IPS-20b (cell line): Measurements from ENCODE around the gene HPGD.
A peak's percentile ranks its signal among the peaks of the same experiment; 100 is the strongest.

ENCODE experiments used
- H3K27ac ChIP-seq: one replicate; pipeline ENCODE4 v1.5.1; 2013; ENCODE audit warnings: low read length
- H3K27me3 ChIP-seq: 2 replicates; pipeline ENCODE4 v1.6.1; 2013; ENCODE audit warnings: mild to moderate bottlenecking, low read length, inconsistent platforms; ENCODE audit not compliant: insufficient read depth
- H3K36me3 ChIP-seq: 2 replicates; pipeline ENCODE4 v1.6.1; 2013; ENCODE audit warnings: low read depth, mild to moderate bottlenecking, inconsistent platforms, low read length, moderate library complexity; ENCODE audit not compliant: insufficient read depth
- H3K4me1 ChIP-seq: 2 replicates; pipeline ENCODE4 v1.6.1; 2013; ENCODE audit warnings: mild to moderate bottlenecking, control low read depth, inconsistent platforms, low read length, moderate library complexity; ENCODE audit not compliant: insufficient read depth
- H3K4me3 ChIP-seq: 2 replicates; pipeline ENCODE4 v1.5.1; 2013; ENCODE audit warnings: mild to moderate bottlenecking, low read length, inconsistent platforms
- H3K9ac ChIP-seq: 2 replicates; pipeline ENCODE4 v1.6.1; 2013; ENCODE audit warnings: low read depth, mild to moderate bottlenecking, inconsistent platforms, low read length, moderate library complexity
- H3K9me3 ChIP-seq: 2 replicates; pipeline ENCODE4 v1.6.1; 2013; ENCODE audit warnings: mild to moderate bottlenecking, low read depth, low read length, inconsistent platforms; ENCODE audit not compliant: insufficient read depth

Gene HPGD

DNA sequence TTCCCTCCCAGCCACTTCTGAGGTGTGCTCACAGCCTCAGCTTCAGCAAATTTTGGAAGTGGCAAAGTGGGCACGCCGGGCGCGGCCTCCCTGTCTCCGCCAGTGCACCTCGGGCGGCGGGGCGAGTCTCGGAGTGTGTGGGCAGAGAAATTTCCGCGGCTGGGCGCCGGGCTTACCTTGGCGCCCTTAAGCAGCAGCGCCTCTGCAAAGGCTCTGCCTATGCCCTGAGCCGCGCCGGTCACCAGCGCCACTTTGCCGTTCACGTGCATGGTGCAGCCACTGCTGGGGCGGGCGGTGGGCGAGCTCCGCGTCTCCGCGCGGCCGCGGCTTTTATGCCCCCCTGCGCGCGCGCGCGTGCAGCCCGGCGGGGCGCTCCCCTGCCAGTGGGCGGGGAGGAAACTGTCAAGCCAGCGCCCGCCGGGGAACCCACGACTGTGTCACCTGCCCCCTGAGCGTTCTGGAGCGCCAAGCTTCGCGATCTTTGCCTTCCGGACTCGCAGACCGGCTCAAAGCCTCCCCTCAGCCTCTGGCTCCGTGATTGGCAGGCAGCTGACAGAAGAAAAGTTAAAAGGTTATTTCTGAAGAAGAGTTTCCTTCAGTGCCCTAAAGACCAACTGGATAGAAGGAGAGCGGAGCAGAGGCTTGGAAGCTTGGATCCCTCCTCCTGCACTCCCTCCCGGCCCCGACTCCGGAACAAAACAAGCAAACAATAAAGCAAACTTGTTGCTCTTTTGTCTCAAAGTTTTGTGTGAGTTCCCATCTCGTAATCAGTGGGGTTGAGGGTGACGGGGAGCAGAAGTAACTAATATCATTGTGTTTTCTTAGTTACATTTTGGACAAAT lies at the start of gene HPGD:
HPGD (minus strand) TSS at position 306 of the 842 bp plus-strand sequence; CDS start at position 269, 37 bp downstream.
- peaks cover 41% of the 10 kb centered on the region for H3K27me3 ChIP-seq
- H3K9ac ChIP-seq: peak within 1 kb of the TSS; percentile 43; the same call in 1 of the 2 replicates
- H3K9me3 ChIP-seq: no peaks in the 10 kb centered on the region
- no peak within 1 kb of the TSS for H3K27ac ChIP-seq
- no peaks in the 10 kb centered on the region for H3K36me3 ChIP-seq
- H3K4me3 ChIP-seq: peak within 1 kb of the TSS; percentile 87
- H3K4me1 ChIP-seq: peaks cover 9% of the 10 kb centered on the region

DNA sequence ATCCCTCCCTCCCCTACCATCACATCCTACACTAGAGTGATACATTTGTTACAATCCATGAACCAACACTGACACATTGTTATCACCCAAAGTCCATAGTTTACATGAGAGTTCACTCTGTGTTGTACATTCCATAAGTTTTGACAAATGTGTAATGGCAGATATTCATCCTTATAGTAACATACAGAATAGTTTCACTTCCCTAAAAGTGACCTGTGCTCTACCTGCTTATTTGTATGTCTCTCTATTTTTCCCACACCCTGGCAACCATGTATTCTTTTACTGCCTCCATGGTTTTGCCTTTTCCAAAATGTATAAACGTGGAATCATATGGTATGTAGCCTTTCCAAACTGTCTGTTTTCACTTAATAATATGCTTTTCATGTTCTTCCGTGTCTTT lies 42.2 kb upstream of the HPGD start:
- H3K27me3 ChIP-seq: no peaks in the 10 kb centered on the region
- no peaks in the 10 kb centered on the region for H3K9me3 ChIP-seq
- no peak overlapping the region for H3K27ac ChIP-seq
- H3K4me1 ChIP-seq: peaks cover 42% of the 10 kb centered on the region; the same call in 1 of the 2 replicates
- H3K36me3 ChIP-seq: no peaks in the 10 kb centered on the region
- H3K9ac ChIP-seq: no peak overlapping the region
- no peak overlapping the region for H3K4me3 ChIP-seq

DNA sequence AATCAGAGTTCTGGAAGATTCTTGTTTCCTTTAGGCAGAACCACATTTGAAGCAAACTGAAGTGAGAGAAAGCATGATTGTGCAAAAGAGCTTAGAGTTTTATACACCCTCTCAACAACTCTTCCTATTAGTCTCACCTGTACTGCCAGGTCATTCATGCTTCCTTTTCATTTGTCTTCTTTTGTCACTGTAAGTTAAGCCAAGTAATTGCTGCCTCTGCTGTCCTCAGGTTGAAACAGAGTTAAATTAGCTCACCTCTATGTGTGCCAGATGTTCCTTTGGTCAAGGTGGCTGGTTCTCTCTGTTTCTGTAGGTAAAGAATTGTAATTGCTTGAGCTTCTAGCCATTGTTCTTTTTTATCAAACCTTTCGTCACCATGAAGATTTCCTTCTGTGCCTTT lies 41.1 kb upstream of the HPGD start:
- peaks cover 38% of the 10 kb centered on the region; the same call in 1 of the 2 replicates for H3K4me1 ChIP-seq
- no peak overlapping the region for H3K4me3 ChIP-seq
- no peaks in the 10 kb centered on the region for H3K27me3 ChIP-seq
- H3K27ac ChIP-seq: no peak overlapping the region
- no peaks in the 10 kb centered on the region for H3K9me3 ChIP-seq
- no peaks in the 10 kb centered on the region for H3K36me3 ChIP-seq
- H3K9ac ChIP-seq: no peak overlapping the region

DNA sequence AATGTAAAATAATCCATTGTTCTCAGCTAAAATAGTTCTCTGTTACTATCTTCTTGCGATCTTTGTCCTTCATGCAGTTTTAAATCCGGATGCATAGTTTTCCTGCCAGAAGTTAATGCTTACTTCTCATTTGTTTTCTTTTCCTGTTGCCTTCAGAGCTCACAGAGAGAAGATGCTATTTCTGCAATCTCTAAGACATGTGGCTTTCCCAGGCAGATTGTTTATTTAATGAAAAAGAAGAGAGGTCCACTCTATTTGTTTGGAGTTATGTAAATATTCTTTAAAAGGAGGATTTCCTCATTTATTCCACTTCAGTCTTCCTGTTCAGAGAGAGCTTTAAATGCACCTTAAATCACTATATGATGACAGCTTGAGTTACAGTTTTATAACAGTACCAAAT lies 39.3 kb upstream of the HPGD start:
- H3K36me3 ChIP-seq: no peaks in the 10 kb centered on the region
- H3K27ac ChIP-seq: no peak overlapping the region
- H3K4me1 ChIP-seq: peaks cover 38% of the 10 kb centered on the region; the same call in 1 of the 2 replicates
- no peaks in the 10 kb centered on the region for H3K9me3 ChIP-seq
- peak overlapping the region; percentile 28 for H3K4me3 ChIP-seq
- no peaks in the 10 kb centered on the region for H3K27me3 ChIP-seq
- H3K9ac ChIP-seq: no peak overlapping the region

DNA sequence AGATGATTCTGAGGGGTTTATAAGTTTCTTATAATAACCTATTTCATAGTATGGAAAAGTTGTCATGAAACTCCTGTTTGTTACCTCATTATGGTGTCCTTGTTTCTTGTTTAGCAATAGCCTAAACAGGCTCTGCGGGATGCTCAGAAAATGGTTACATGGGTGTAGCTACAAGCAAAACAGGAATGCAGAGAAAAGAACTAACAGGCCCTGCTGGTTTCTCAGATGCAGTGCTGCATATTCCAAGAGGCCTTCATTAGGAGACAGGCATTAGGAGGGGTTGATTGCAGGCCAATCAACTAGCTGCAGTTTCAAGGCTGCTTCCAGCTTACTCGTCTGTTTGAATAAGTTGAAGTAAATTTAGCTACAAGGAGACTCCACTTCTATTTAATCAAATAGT lies 37.6 kb upstream of the HPGD start:
- Histone ChIP-seq H3K27ac (peak overlapping the region; percentile 58), H3K36me3 (no peaks in the 10 kb centered on the region), H3K4me1 (peaks cover 38% of the 10 kb centered on the region; the same call in 1 of the 2 replicates), H3K9me3 (no peaks in the 10 kb centered on the region), H3K9ac (no peak overlapping the region), H3K4me3 (no peak overlapping the region), H3K27me3 (no peaks in the 10 kb centered on the region)

DNA sequence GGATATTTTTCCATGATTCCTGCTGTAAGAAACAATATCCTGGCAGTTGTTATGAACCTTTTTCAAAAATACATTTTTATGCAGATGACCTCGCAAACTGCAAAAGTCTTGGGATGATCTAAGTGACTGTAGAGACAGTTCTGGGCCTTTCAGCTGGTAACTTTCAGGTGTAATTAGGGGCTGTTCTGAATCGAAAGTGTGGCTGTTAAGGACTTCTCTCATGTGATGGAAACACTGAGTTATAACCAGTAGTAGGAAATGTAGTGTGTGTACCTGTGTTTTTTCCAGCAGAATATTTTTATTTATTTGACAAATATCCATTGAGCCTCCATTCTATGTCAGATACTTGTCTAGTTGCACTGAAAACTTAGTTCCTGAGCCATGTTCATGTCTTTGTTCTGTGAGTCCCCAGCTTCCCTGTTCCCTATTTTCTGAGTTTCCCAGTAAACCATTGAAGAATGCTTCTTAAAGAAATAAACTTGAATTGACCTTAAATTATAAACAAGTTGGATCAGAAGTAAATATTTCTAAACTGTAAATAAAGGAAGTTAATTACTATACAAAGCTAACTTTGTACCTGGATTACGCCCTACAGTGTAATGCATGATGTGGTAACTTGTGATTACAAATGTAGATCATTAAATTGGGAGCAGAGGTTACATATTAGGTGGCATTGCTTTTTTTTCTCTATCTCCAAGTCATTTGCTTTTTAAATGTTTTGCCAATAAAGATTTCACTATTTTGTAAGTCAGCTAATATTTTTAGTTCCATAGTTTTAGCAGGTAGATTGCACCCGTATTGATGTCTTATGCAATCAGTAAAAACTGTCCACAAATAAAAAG lies 33.7 kb upstream of the HPGD start:
- Histone ChIP-seq H3K4me1 (peaks cover 16% of the 10 kb centered on the region; the same call in 1 of the 2 replicates), H3K27me3 (no peaks in the 10 kb centered on the region), H3K27ac (no peak overlapping the region)

DNA sequence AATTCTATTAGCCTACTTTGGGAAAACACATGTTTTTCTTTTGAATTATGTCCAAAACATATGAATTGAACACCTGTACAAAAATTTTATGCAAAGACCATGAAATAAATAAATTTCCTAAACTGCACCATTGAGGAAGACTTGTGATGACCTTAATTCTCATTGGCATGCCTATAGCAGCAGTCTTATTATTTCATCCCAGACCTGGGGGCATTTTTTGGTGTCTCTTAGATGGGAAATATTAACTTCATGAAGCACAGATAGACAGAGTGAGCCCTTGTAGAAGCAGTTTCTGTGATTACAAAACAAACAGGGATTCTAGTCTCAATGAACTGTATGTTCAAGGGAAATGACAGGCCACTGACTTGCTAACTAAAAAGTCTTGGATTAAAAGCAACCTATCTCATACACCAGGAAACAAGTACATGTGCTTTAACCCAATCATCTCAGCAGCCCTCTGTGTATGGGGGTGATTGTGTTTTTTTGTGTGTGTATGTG lies 32.0 kb upstream of the HPGD start:
- Histone ChIP-seq H3K4me3 (no peak overlapping the region), H3K36me3 (no peaks in the 10 kb centered on the region), H3K4me1 (peaks cover 11% of the 10 kb centered on the region; the same call in 1 of the 2 replicates), H3K9ac (no peak overlapping the region), H3K27me3 (no peaks in the 10 kb centered on the region), H3K9me3 (peaks cover 6% of the 10 kb centered on the region), H3K27ac (no peak overlapping the region)

More for the DNA sequence above, 33.7 kb upstream of the HPGD start:
- Histone ChIP-seq H3K9ac (no peak overlapping the region), H3K36me3 (no peaks in the 10 kb centered on the region), H3K4me3 (no peak overlapping the region), H3K9me3 (peaks cover 6% of the 10 kb centered on the region)

DNA sequence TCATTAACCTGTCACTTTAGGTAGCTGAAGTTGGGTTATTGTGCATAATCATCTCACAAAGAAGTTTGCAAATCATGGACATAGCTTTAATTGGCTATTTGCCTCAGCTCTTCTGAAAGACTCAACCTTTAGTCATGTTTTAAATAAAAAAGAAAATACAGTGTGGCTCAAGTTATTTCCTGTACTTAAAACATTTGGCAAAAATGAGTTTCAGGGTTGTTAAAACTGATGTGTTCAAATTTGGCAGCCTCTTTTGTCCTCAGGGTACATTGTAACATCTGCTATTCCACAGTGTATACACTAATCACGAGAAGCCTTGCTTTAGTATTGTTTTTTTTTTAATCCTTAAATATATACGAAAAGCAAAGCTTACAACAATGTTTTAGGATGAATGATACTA lies 31.5 kb upstream of the HPGD start:
- no peak overlapping the region for H3K9ac ChIP-seq
- H3K9me3 ChIP-seq: peaks cover 6% of the 10 kb centered on the region
- H3K4me1 ChIP-seq: peaks cover 11% of the 10 kb centered on the region; the same call in 1 of the 2 replicates
- H3K27me3 ChIP-seq: no peaks in the 10 kb centered on the region
- H3K36me3 ChIP-seq: no peaks in the 10 kb centered on the region
- no peak overlapping the region for H3K27ac ChIP-seq
- H3K4me3 ChIP-seq: no peak overlapping the region

DNA sequence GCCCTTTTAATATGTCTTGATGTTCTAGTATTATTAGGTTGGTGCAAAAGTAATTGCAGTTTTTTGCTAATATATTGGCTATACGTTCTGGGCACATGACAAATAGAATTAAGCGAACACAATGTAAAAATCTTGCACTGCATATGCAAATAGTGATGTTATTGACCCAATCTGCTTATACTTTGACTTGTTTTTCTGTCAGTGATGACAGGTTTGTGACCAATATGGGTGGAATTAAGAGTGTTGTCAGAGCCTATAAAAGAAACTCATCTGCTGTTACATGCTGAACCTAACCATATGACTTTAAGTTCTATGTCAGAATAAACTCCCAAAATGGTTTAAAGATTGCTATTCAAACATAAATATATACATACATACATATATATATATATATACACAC lies 30.7 kb upstream of the HPGD start:
- Histone ChIP-seq H3K36me3 (no peaks in the 10 kb centered on the region), H3K4me1 (peaks cover 11% of the 10 kb centered on the region; the same call in 1 of the 2 replicates), H3K27ac (no peak overlapping the region), H3K9ac (no peak overlapping the region), H3K27me3 (no peaks in the 10 kb centered on the region), H3K9me3 (peaks cover 9% of the 10 kb centered on the region), H3K4me3 (no peak overlapping the region)

DNA sequence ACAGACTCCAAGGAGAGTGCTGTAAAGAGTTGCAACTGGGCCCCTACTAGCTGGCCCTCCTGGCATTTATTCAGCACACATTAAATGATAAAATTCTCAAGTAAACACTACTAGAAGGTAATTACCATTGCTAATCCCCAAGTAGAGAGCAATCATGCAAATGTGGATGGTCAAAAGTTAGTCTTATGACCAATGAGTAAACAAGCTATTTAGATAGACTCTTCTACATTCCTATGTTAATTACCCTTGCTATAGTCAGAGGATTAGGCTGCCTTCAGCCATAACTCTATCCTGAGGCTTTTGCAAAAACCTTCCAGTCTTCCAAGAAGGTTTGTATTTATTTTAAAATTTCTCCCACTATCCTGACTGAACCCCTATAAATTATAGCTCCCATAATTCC lies 28.3 kb upstream of the HPGD start:
- H3K4me3 ChIP-seq: no peak overlapping the region

DNA sequence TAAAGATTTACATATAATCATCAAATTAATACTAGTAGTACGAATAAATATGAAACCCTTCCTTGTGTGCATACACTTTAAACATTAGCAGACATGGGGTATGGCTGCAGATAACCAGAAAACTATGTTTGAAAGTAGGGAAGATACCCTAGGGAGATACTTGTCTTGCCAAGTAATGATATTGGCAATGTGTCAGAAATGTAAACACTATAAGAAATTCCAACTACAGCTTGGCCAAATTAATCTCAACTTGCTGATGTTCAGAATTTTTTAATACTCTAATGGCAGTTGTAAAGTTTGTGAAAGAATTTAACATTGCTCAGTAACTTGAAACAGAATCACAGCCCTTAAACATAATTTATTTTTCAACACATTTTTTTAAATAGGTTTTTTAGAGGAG lies 27.4 kb upstream of the HPGD start:
- Histone ChIP-seq H3K9me3 (peaks cover 10% of the 10 kb centered on the region), H3K4me1 (peaks cover 11% of the 10 kb centered on the region; the same call in 1 of the 2 replicates), H3K9ac (no peak overlapping the region), H3K4me3 (no peak overlapping the region), H3K36me3 (no peaks in the 10 kb centered on the region), H3K27me3 (no peaks in the 10 kb centered on the region), H3K27ac (no peak overlapping the region)

More for the DNA sequence above, 28.3 kb upstream of the HPGD start:
- peaks cover 10% of the 10 kb centered on the region for H3K9me3 ChIP-seq
- no peak overlapping the region for H3K27ac ChIP-seq
- no peak overlapping the region for H3K9ac ChIP-seq
- H3K36me3 ChIP-seq: no peaks in the 10 kb centered on the region
- peaks cover 11% of the 10 kb centered on the region; the same call in 1 of the 2 replicates for H3K4me1 ChIP-seq
- H3K27me3 ChIP-seq: no peaks in the 10 kb centered on the region
